GM12878 (cell line): Measurements from ENCODE around the gene KLHL18. TPM values are rescaled to one million over a fixed set of nuclear protein-coding genes. Genes with fewer than 3 reads are reported as not detected.

Experiments used
- CBFB ChIP-seq: IDR thresholded peaks from 2 replicates; pipeline ENCODE4 v1.6.1; 2016; ENCODE audit warnings: antibody characterized with exemption, low read depth
- CREM ChIP-seq: IDR thresholded peaks from 2 replicates; pipeline ENCODE4 v1.6.1; 2014; ENCODE audit warnings: antibody characterized with exemption, low read depth
- ETV6 ChIP-seq, 2 experiments: fragments of 450-650 bp in 1 of 2; IDR thresholded peaks in 1 of 2; conservative IDR thresholded peaks in 1 of 2; 2 replicates each; pipeline ENCODE4 v1.6.1; 2014; ENCODE audit warnings: antibody characterized with exemption in 1 of 2, borderline replicate concordance in 1 of 2, low read depth in 1 of 2, mild to moderate bottlenecking in 1 of 2, moderate library complexity in 1 of 2
- EZH2 ChIP-seq: IDR thresholded peaks from 2 replicates; pipeline ENCODE4 v1.6.1; 2012; ENCODE audit warnings: low read depth, mild to moderate bottlenecking, control low read depth, inconsistent platforms, low read length, borderline replicate concordance; ENCODE audit not compliant: control insufficient read depth
- FOS ChIP-seq: IDR thresholded peaks from 3 replicates; pipeline ENCODE4 v1.6.1; 2011; ENCODE audit warnings: borderline replicate concordance; ENCODE audit not compliant: insufficient read length; ENCODE audit errors: extremely low read depth
- FOXK2 ChIP-seq: fragments of 450-650 bp; IDR thresholded peaks from 2 replicates; pipeline ENCODE4 v1.6.1; 2017; ENCODE audit warnings: mild to moderate bottlenecking, moderate library complexity
- FOXM1 ChIP-seq: IDR thresholded peaks from 2 replicates; pipeline ENCODE4 v1.6.1; 2012; ENCODE audit warnings: low read depth, mild to moderate bottlenecking, inconsistent platforms, low read length, moderate library complexity
- MEF2A ChIP-seq: IDR thresholded peaks from 2 replicates; pipeline ENCODE4 v1.6.1; 2011; ENCODE audit warnings: low read depth, mild to moderate bottlenecking, low read length, moderate library complexity; ENCODE audit not compliant: insufficient read depth
- MXI1 ChIP-seq: fragments of 150-350 bp; IDR thresholded peaks from 2 replicates; pipeline ENCODE4 v1.6.1; 2011; ENCODE audit warnings: low read depth, mild to moderate bottlenecking, inconsistent platforms, low read length, improper control_type of control experiment
- NFYB ChIP-seq: IDR thresholded peaks from 2 replicates; pipeline ENCODE4 v1.6.1; 2011; ENCODE audit warnings: low read depth, mild to moderate bottlenecking, low read length, improper control_type of control experiment, moderate library complexity; ENCODE audit not compliant: insufficient read depth
- NR2C2 ChIP-seq: IDR thresholded peaks from 2 replicates; pipeline ENCODE4 v1.6.1; 2011; ENCODE audit warnings: borderline replicate concordance, low read depth; ENCODE audit not compliant: control insufficient read depth, insufficient read length
- POU2F2 ChIP-seq: IDR thresholded peaks from 3 replicates; pipeline ENCODE4 v1.6.1; 2011; ENCODE audit warnings: low read depth, mild to moderate bottlenecking, low read length, borderline replicate concordance
- SREBF2 ChIP-seq: IDR thresholded peaks from 2 replicates; pipeline ENCODE4 v1.6.1; 2012; ENCODE audit warnings: mild to moderate bottlenecking, low read length
- TCF7 ChIP-seq: IDR thresholded peaks from 2 replicates; pipeline ENCODE4 v1.6.1; 2014; ENCODE audit warnings: antibody characterized with exemption, borderline replicate concordance
- WRNIP1 ChIP-seq: IDR thresholded peaks from 2 replicates; pipeline ENCODE4 v1.6.1; 2011; ENCODE audit warnings: low read depth, low read length, improper control_type of control experiment, borderline replicate concordance
- YY1 ChIP-seq: IDR thresholded peaks from 2 replicates; pipeline ENCODE4 v1.6.1; 2011; ENCODE audit warnings: low read depth, mild to moderate bottlenecking, low read length
- ZBED1 ChIP-seq: IDR thresholded peaks from 2 replicates; pipeline ENCODE4 v1.6.1; 2016; ENCODE audit warnings: borderline replicate concordance
- ZNF24 ChIP-seq: fragments of 450-650 bp; IDR thresholded peaks from 2 replicates; pipeline ENCODE4 v1.6.1; 2017; ENCODE audit warnings: antibody characterized with exemption, mild to moderate bottlenecking
- ZNF274 ChIP-seq: IDR thresholded peaks from one replicate; pipeline ENCODE4 v1.8.0; 2011; ENCODE audit not compliant: insufficient read length, insufficient read depth
- ZNF622 ChIP-seq: fragments of 450-650 bp; IDR thresholded peaks from 2 replicates; pipeline ENCODE4 v1.6.1; 2017; ENCODE audit warnings: mild to moderate bottlenecking, inconsistent platforms
- ZSCAN29 ChIP-seq: fragments of 450-650 bp; IDR thresholded peaks from 2 replicates; pipeline ENCODE4 v1.6.1; 2017; ENCODE audit warnings: mild to moderate bottlenecking, moderate library complexity
- polyA plus RNA-seq, 11 experiments: library from polyadenylated mRNA; depleted of rRNA in 4 of 11; unstranded in 6 of 11; stranded (reverse) in 5 of 11; fragments of >200 nt; fragmentation: Nextera tagmentation in 4 of 11; fragmentation: Illumina TruSeq in 1 of 11; extraction: Ambion mirVana in 4 of 11; extraction: Trizol in 1 of 11; gene quantifications; 1 replicate in 1 of 11; 2 replicates in 10 of 11; pipeline versions ENCODE4 v1.2.1 to v1.2.3, GENCODE V29; 2011 to 2016; ENCODE audit warnings: inconsistent platforms in 2 of 11, missing spikeins in 2 of 11, low read depth in 1 of 11
- total RNA-seq, 4 experiments: library from RNA; depleted of rRNA in 3 of 4; stranded (reverse); fragments of >200 nt in 3 of 4; fragmentation: Illumina TruSeq in 1 of 4; extraction: Trizol in 1 of 4; gene quantifications; 2 replicates each; pipeline versions ENCODE4 v1.2.1 to v1.2.3, GENCODE V29; 2013 to 2021
- TF ChIP-seq, protein P1 (sequence below): IDR thresholded peaks from 2 replicates; pipeline ENCODE4 v1.6.1; 2012; ENCODE audit warnings: low read depth, low read length, improper control_type of control experiment
- TF ChIP-seq, protein P2 (sequence below): fragments of 150-350 bp; IDR thresholded peaks from 2 replicates; pipeline ENCODE4 v1.6.1; 2014; ENCODE audit warnings: mild to moderate bottlenecking, low read depth, low read length
- TF ChIP-seq, protein P3 (sequence below): fragments of 450-650 bp; IDR thresholded peaks from 2 replicates; pipeline ENCODE4 v1.6.1; 2017; ENCODE audit warnings: mild to moderate bottlenecking, low read depth, inconsistent platforms; ENCODE audit not compliant: poor library complexity, severe bottlenecking

The KLHL18 gene
- total and polyA plus RNA-seq, 10 of the 15 experiments (the other 5 are each of a cell fraction or from before 2014, with no cell fraction given): 24.0 to 69.8 (median 51.7) TPM

DNA sequence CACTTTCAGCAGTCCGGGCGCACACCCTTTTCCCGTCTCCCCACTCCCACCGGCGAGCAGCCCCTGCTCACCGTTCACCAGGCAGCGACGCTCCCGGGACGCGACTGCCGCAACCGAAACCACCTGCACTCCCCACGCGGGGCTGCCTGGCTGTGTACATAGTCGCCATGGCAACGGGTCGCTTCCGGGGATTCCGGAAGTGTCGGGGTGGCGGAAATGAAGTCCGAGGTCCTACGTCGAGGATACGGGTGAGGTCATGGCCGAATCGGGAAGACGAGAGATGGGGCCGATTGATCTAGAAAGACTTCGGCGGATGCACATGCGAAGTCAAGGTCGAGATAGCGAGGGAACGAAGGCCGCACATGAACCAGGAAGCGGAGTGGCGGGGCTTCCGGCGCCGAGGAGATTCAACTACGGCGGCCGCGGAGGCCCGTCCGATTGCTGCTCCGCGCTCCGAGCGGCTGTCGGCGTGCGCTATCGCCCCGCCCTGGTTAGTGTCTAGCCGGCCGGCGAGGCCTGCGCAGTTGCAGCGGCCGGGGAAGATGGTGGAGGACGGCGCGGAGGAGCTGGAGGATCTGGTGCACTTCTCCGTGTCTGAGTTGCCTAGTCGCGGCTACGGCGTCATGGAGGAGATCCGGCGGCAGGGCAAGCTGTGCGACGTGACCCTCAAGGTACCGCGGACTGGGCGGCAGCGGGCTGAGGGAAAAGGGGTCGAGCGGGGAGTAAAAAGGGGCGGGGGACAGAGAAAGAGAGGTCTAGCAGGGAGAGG is at the start of gene KLHL18, which contains the start of gene KIF9 (continued):
- TF ChIP-seq MEF2A (0 out of 2 replicates have a peak, but pooled peaks have one; percentile 26), MXI1 (peak; percentile 100), CBFB (no peak; the same call in 1 of the 2 replicates), YY1 (peak; percentile 85), NR2C2 (no peak), FOS (no peak), POU2F2 (peak; percentile 38; the same call in 1 of the 3 replicates), ZNF24 (no peak), ZNF622 (no peak), ETV6 (conservative IDR thresholded peaks at IDR 0.05 in 1 of 2, IDR thresholded peaks at IDR 0.05 in 1 of 2; ENCODE audit: borderline replicate concordance in 1 of 2, low read depth in 1 of 2) (peak; percentile 58 to 89; a peak in 1 of 4 replicates), ZBED1 (no peak), EZH2 (no peak), ZSCAN29 (no peak), FOXK2 (peak; percentile 77), SREBF2 (no peak), WRNIP1 (no peak), FOXM1 (0 out of 2 replicates have a peak, but pooled peaks have one; percentile 42), CREM (peak; percentile 95), ZNF274 (no peak), TCF7 (no peak), NFYB (no peak)
- TF ChIP-seq, protein P1, sequence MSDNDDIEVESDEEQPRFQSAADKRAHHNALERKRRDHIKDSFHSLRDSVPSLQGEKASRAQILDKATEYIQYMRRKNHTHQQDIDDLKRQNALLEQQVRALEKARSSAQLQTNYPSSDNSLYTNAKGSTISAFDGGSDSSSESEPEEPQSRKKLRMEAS: peak; percentile 99
- TF ChIP-seq, protein P2, sequence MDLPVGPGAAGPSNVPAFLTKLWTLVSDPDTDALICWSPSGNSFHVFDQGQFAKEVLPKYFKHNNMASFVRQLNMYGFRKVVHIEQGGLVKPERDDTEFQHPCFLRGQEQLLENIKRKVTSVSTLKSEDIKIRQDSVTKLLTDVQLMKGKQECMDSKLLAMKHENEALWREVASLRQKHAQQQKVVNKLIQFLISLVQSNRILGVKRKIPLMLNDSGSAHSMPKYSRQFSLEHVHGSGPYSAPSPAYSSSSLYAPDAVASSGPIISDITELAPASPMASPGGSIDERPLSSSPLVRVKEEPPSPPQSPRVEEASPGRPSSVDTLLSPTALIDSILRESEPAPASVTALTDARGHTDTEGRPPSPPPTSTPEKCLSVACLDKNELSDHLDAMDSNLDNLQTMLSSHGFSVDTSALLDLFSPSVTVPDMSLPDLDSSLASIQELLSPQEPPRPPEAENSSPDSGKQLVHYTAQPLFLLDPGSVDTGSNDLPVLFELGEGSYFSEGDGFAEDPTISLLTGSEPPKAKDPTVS: no peak
- TF ChIP-seq, protein P3, sequence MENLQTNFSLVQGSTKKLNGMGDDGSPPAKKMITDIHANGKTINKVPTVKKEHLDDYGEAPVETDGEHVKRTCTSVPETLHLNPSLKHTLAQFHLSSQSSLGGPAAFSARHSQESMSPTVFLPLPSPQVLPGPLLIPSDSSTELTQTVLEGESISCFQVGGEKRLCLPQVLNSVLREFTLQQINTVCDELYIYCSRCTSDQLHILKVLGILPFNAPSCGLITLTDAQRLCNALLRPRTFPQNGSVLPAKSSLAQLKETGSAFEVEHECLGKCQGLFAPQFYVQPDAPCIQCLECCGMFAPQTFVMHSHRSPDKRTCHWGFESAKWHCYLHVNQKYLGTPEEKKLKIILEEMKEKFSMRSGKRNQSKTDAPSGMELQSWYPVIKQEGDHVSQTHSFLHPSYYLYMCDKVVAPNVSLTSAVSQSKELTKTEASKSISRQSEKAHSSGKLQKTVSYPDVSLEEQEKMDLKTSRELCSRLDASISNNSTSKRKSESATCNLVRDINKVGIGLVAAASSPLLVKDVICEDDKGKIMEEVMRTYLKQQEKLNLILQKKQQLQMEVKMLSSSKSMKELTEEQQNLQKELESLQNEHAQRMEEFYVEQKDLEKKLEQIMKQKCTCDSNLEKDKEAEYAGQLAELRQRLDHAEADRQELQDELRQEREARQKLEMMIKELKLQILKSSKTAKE: no peak
